Heart right ventricle (tissue), 16 donors: Measurements from ENCODE around the gene PLCD3. TPM values are rescaled to one million over a fixed set of nuclear protein-coding genes. Genes with fewer than 3 reads are reported as not detected.
A peak's percentile ranks its signal among the peaks of the same experiment; 100 is the strongest.
"Not testable (repeated sequence)": the region's sequence is repeated elsewhere in the genome, so short reads cannot be mapped to it uniquely, and the experiment has no call there.

Experiments used
- ATAC-seq, 8 donors: fragments of 200-7000 bp; cut with Tn5 transposase; one replicate each; pipeline ENCODE4 v1.9.1; 2020; ENCODE audit warnings: mild to moderate bottlenecking in 8 of 8, moderate library complexity in 8 of 8, moderate number of reproducible peaks in 1 of 8
- DNase-seq, 2 donors: peaks; one replicate each; pipeline ENCODE4 v3.0.0-alpha.2; 2020
- H3K27ac ChIP-seq, 10 donors: fragments of 200-600 bp; sonication (generic) in 2 of 10; one replicate each; pipeline versions ENCODE4 v1.5.0 to v1.8.0; 2020 to 2022; ENCODE audit warnings: mild to moderate bottlenecking in 3 of 10
- H3K27me3 ChIP-seq, 7 donors: fragments of 200-600 bp; one replicate each; pipeline ENCODE4 v1.8.0; 2021 to 2022; ENCODE audit warnings: mild to moderate bottlenecking in 2 of 7
- H3K36me3 ChIP-seq, 9 donors: fragments of 200-600 bp; sonication (generic) in 1 of 9; one replicate each; pipeline versions ENCODE4 v1.5.0 to v1.8.0; 2020 to 2022; ENCODE audit warnings: mild to moderate bottlenecking in 2 of 9
- H3K4me1 ChIP-seq, 9 donors: fragments of 200-600 bp; sonication (generic) in 1 of 9; one replicate each; pipeline versions ENCODE4 v1.5.0 to v1.8.0; 2020 to 2022; ENCODE audit warnings: mild to moderate bottlenecking in 4 of 9
- H3K4me3 ChIP-seq, 10 donors: fragments of 200-600 bp; sonication (generic) in 2 of 10; one replicate each; pipeline versions ENCODE4 v1.5.0 to v1.8.0; 2020 to 2022; ENCODE audit warnings: mild to moderate bottlenecking in 7 of 10, moderate library complexity in 2 of 10
- H3K9me3 ChIP-seq, 11 donors: fragments of 200-600 bp in 10 of 11; sonication (generic) in 2 of 11; one replicate each; pipeline versions ENCODE4 v1.5.0 to v1.8.0; 2013 to 2022; ENCODE audit warnings: mild to moderate bottlenecking in 2 of 11, control low read depth in 1 of 11, moderate library complexity in 1 of 11
- CTCF ChIP-seq, 9 donors: fragments of 200-600 bp; sonication (generic) in 2 of 9; IDR thresholded peaks; one replicate each; pipeline versions ENCODE4 v1.5.0 to v1.8.0; 2021 to 2022; ENCODE audit warnings: antibody characterized with exemption in 9 of 9, mild to moderate bottlenecking in 5 of 9, moderate library complexity in 1 of 9
- WGBS, 2 donors: extraction: QIAGEN DNeasy Blood & Tissue Kit; methylation state at CpG; one replicate each; pipeline ENCODE4 v1.1.7; 2013; ENCODE audit warnings: inconsistent platforms in 1 of 2; 5-methylcytosine and 5-hydroxymethylcytosine counted together
- intact Hi-C, 10 donors: fragments of 100-400 bp; cut with DNase I; formaldehyde crosslinking; loops; one replicate each; pipeline versions ENCODE4 v1.11.1 to v1.14.2; 2022
- polyA plus RNA-seq, 2 donors: library from polyadenylated mRNA; stranded (reverse); fragments of 200-250 nt; gene quantifications; one replicate each; pipeline ENCODE4 v1.2.3, GENCODE V29; 2013
- total RNA-seq, 10 donors: library from RNA; stranded (reverse); fragmentation: NEBNext Ultra II Directional in 3 of 10; extraction: Animal tissue kit (Norgen Biotek cat#: 25700) in 3 of 10; gene quantifications; one replicate each; pipeline versions ENCODE4 v1.2.1 to v1.2.4, GENCODE V29; 2021 to 2023
- donor health status: Arrhythmogenic right ventricular cardiomyopathy.
- donor health status: ischemic (EF 13 %, LVEDD 7.1; RV severe dilation, severe dysfunction).
- donor health status: healthy with polysubstance abuse.
- donor health status: DM: no; HTN: yes; CAD: no.
- donor health status: DM: no; HTN: no; CAD: no.
- donor health status: ischemic (EF 25% LVEDD 6.9; RV normal size, moderate dysfunction).
- donor health status: ischemic (EF 25% LVEDD 5.7; RV mildly dilated, moderate dysfunction).
- donor health status: healthy.
- donor health status: DM: yes; HTN: yes; CAD: no.
- donor health status: Ischemic cardiomyopathy.
- donor health status: ischemic (EF 35%, LVEDD 5.7; RV mildly dilated, moderate dysfunction).
- donor health status: nonischemic (EF 11% LVEDD 7.7; RV severe dilation, severe dysfunction).
- donor health status: DM: yes; HTN: yes; CAD: no.
- donor health status: PGD.
- donor health status: ischemic (EF 29% LVEDD 5.4; RV normal size, mild dysfunction).
- donor health status: nonischemic (EF 23%, LVEDD 6.1; RV moderate dilation, normal function).

The PLCD3 gene
- total and polyA plus RNA-seq, 12 donors, result 44.6 to 188 (median 112) TPM

DNA sequence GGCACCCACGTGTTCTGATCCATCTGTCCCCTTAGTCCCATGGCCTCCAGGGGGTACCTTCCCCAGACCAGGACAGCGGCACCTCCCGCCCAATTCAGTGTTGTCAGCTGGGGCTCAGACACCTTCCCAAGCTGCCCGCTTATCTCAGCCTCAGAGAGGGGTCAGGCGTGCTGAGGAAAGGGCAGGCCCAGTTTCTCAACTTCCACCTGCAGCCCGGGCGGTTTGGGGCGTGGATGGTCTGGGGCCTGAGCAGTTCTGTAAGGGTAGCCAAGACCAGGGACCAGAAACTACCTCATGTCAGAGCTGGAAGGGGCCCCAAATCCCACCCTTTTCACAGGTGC lies 5.1 kb downstream of the PLCD3 start:
- no peak for TF ChIP-seq CTCF (IDR thresholded peaks at IDR 0.05)

GRCh38 chr17:45125509-45125908 lies 6.8 kb downstream of the PLCD3 start:
- H3K36me3 ChIP-seq, result peaks cover 0 to 4% (median 0%) of the 10 kb centered on the region in 9 donors
- no peak overlapping the region for H3K4me3 ChIP-seq
- TF ChIP-seq CTCF (IDR thresholded peaks at IDR 0.05), result no peak
- no peaks in the 10 kb centered on the region for H3K9me3 ChIP-seq
- 96 to 98% methylated on average over 8 of the region's 8 CpGs for WGBS, 2 donors
- DNase-seq (no peak), ATAC-seq (no peak)
- H3K4me1 ChIP-seq, result peaks cover 38 to 74% (median 67%) of the 10 kb centered on the region in 9 donors
- no peak overlapping the region for H3K27ac ChIP-seq
- intact Hi-C loops, result loop anchor here in 1 of 10 donors (10.0 kb wide), 1 partner anchor 351 kb away; no protein-coding TSS in a partner anchor
- H3K27me3 ChIP-seq, result peaks cover 0 to 8% (median 0%) of the 10 kb centered on the region in 7 donors

More for the DNA sequence above, 5.1 kb downstream of the PLCD3 start:
- no peak for DNase-seq
- peak in 1 of 8 donors; percentile 1 for ATAC-seq
- Histone ChIP-seq H3K4me3 (peak overlapping the region in 1 of 10 donors; percentile 31), H3K4me1 (peaks cover 43 to 86% (median 77%) of the 10 kb centered on the region in 9 donors), H3K27ac (peak overlapping the region in 8 of 10 donors; percentile 80 to 97 (median 88)), H3K36me3 (no peaks in the 10 kb centered on the region), H3K9me3 (no peaks in the 10 kb centered on the region), H3K27me3 (no peaks in the 10 kb centered on the region)
- WGBS, 2 donors, result 49 to 51% methylated on average over 8 of the region's 8 CpGs
- intact Hi-C loops, result loop anchor here in 1 of 10 donors (10.0 kb wide), 1 partner anchor 352 kb away; no protein-coding TSS in a partner anchor

GRCh38 chr17:45124797-45125122 lies 7.6 kb downstream of the PLCD3 start:
- H3K27ac ChIP-seq, result peak overlapping the region in 6 of 10 donors; percentile 2 to 83 (median 36)
- peaks cover 0 to 12% (median 0%) of the 10 kb centered on the region in 9 donors for H3K36me3 ChIP-seq
- peaks cover 0 to 10% (median 0%) of the 10 kb centered on the region in 7 donors for H3K27me3 ChIP-seq
- not testable (repeated sequence) for H3K9me3 ChIP-seq, ATAC-seq, DNase-seq, H3K4me3 ChIP-seq
- peaks cover 36 to 67% (median 59%) of the 10 kb centered on the region in 9 donors for H3K4me1 ChIP-seq
- intact Hi-C loops, result loop anchor here in 1 of 10 donors (10.0 kb wide), 1 partner anchor 350 kb away; no protein-coding TSS in a partner anchor
- WGBS, 2 donors, result 88% methylated on average over 5 of the region's 5 CpGs

DNA sequence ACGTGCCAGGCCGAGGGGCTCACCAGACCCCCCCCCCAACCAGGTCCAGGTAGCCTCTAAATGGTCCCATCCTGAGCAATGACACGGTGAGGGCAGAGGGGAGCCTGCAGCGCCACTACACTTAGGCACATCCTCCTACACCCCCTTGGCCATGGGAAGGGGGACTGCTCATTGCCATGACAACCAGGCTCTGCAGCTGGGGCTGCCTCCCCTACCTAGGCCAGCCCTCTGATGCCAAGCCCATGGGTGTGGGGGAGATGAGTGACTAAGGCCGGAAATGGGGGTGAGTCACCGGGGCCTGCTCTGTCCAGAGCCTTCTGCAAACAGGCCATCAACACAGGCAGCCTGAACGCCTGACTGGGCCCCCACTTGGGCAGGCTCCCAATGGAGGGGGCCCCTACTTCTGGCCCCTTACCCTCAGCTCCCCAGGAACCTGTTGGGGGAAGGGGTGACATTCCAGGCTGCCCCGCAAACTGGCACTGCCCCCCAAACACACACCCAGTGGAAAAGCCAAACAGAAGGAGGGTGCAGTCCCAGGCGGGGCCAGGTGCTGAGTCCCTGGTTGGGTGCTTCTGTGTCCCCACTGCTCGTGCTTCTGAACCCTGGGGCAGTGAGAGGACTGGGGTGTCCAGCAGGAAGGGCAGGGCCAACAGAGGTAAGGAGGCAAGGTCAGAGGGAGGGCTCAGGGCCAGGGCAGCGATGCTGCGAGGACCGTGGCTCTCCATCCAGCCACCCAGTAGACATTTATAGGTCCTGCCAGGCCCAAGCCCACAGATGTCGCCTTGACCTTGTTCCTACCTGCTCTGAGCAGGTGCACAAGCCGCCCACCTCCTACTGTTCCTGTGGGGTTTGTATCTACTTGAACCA lies 8.2 kb downstream of the PLCD3 start:
- no peaks in the 10 kb centered on the region for H3K9me3 ChIP-seq
- peak overlapping the region in 7 of 10 donors; percentile 2 to 83 (median 40) for H3K27ac ChIP-seq
- DNase-seq (peak in 1 of 2 donors; percentile 48), ATAC-seq (peak in 7 of 8 donors; percentile 17 to 76 (median 56))
- H3K36me3 ChIP-seq, result peaks cover 0 to 18% (median 0%) of the 10 kb centered on the region in 9 donors
- intact Hi-C loops, result loop anchor here in 1 of 10 donors (10.0 kb wide), 1 partner anchor 349 kb away; no protein-coding TSS in a partner anchor
- 69% methylated on average over 15 of the region's 15 CpGs for WGBS, 2 donors
- peaks cover 0 to 10% (median 0%) of the 10 kb centered on the region in 7 donors for H3K27me3 ChIP-seq
- no peak overlapping the region for H3K4me3 ChIP-seq
- peaks cover 30 to 61% (median 53%) of the 10 kb centered on the region in 9 donors for H3K4me1 ChIP-seq
- no peak for TF ChIP-seq CTCF (IDR thresholded peaks at IDR 0.05)
